Panc1 (cell line): ENCODE data around the gene ARHGEF7. TPM values are rescaled to one million over a fixed set of nuclear protein-coding genes. Genes with fewer than 3 reads are reported as not detected.

Experiments
- ATAC-seq: fragments of 200-7000 bp; cut with Tn5 transposase; 2 replicates; pipeline ENCODE4 v1.9.1; 2020; ENCODE audit warnings: mild to moderate bottlenecking, moderate library complexity
- BruUV-seq: library from RNA; stranded (reverse); fragments of 400-500 nt; replicated peaks from 2 replicates; lab custom pipeline; 2021; lab: Mats Ljungman, UMichigan
- CTCF ChIA-PET: fragments of 300-600 bp; sonication (Branson Sonifier 250); formaldehyde crosslinking; loops from one replicate; lab custom pipeline; 2022; ENCODE audit warnings: antibody characterized with exemption; lab: Charles Lee
- POLR2A ChIA-PET: fragments of 300-600 bp; sonication (Branson Sonifier 250); formaldehyde crosslinking; loops from one replicate; lab custom pipeline; 2022; ENCODE audit warnings: antibody characterized with exemption; lab: Charles Lee
- DNase-seq: peaks from one replicate; pipeline ENCODE4 v3.0.0-alpha.2; 2010; ENCODE audit warnings: low read depth, low spot score
- H3K27ac ChIP-seq: 2 replicates; pipeline ENCODE4 v1.5.1; 2011; ENCODE audit warnings: mild to moderate bottlenecking, low read length, inconsistent platforms
- H3K27me3 ChIP-seq: fragments of 200-500 bp; sonication (Bioruptor generic); 2 replicates; pipeline ENCODE4 v1.6.0; 2014; ENCODE audit warnings: low read length, inconsistent platforms; ENCODE audit not compliant: control insufficient read depth, insufficient read depth
- H3K36me3 ChIP-seq: fragments of 200-500 bp; sonication (Bioruptor generic); 2 replicates; pipeline ENCODE4 v1.5.1; 2014; ENCODE audit warnings: inconsistent platforms, mild to moderate bottlenecking, low read length, moderate library complexity; ENCODE audit not compliant: control insufficient read depth, insufficient read depth
- H3K4me1 ChIP-seq: 2 replicates; pipeline ENCODE4 v1.5.1; 2011; ENCODE audit warnings: inconsistent platforms, mild to moderate bottlenecking, low read length, moderate library complexity; ENCODE audit not compliant: control insufficient read depth, insufficient read depth
- H3K4me3 ChIP-seq, 2 experiments: 2 replicates each; pipeline ENCODE4 v1.5.1; 2011 to 2012; ENCODE audit warnings: low read depth in 2 of 2, low read length in 2 of 2, mild to moderate bottlenecking in 2 of 2, inconsistent platforms in 1 of 2, moderate library complexity in 1 of 2
- H3K9me3 ChIP-seq: fragments of 200-500 bp; sonication (Bioruptor generic); 2 replicates; pipeline ENCODE4 v1.5.1; 2014; ENCODE audit warnings: low read depth, mild to moderate bottlenecking, inconsistent platforms, low read length, moderate library complexity; ENCODE audit not compliant: control insufficient read depth, insufficient read depth
- CTCF ChIP-seq: fragments of 450-650 bp; IDR thresholded peaks from 2 replicates; pipeline ENCODE4 v1.5.1; 2017; ENCODE audit warnings: mild to moderate bottlenecking
- POLR2AphosphoS5 ChIP-seq: IDR thresholded peaks from 2 replicates; pipeline ENCODE4 v1.6.1; 2012; ENCODE audit warnings: mild to moderate bottlenecking, low read depth, low read length, moderate library complexity
- SIN3A ChIP-seq: IDR thresholded peaks from 2 replicates; pipeline ENCODE4 v1.6.1; 2012; ENCODE audit warnings: low read depth, mild to moderate bottlenecking, low read length, moderate library complexity, borderline replicate concordance; ENCODE audit not compliant: insufficient read depth
- TCF7L2 ChIP-seq: IDR thresholded peaks from 2 replicates; pipeline ENCODE4 v1.6.1; 2011; ENCODE audit warnings: mild to moderate bottlenecking, low read depth, low read length, inconsistent platforms
- in situ Hi-C: cut with HindIII; loops from 2 replicates; pipeline ENCODE4 v1.10.0; 2016; ENCODE audit warnings: low sequenced_read_pairs, low pct_unique_long_range_greater_than_20kb
- intact Hi-C: fragments of 100-400 bp; cut with micrococcal nuclease; formaldehyde crosslinking; loops from one replicate; pipeline ENCODE4 v1.10.0; 2022; ENCODE audit not compliant: unreplicated experiment
- total RNA-seq: library from RNA; stranded (reverse); gene quantifications from one replicate; pipeline ENCODE4 v1.2.1, GENCODE V29; 2021; ENCODE audit not compliant: unreplicated experiment
- TF ChIP-seq, protein P1 (sequence below), 2 experiments: IDR thresholded peaks; 2 replicates each; pipeline ENCODE4 v1.6.1; 2011 to 2012; ENCODE audit warnings: low read depth in 2 of 2, control low read depth in 1 of 2, low read length in 1 of 2, mild to moderate bottlenecking in 1 of 2, moderate library complexity in 1 of 2; ENCODE audit not compliant: insufficient read depth in 1 of 2

ARHGEF7 gene
- total RNA-seq, 1 experiment from 2014 or later: 36.4 TPM

DNA sequence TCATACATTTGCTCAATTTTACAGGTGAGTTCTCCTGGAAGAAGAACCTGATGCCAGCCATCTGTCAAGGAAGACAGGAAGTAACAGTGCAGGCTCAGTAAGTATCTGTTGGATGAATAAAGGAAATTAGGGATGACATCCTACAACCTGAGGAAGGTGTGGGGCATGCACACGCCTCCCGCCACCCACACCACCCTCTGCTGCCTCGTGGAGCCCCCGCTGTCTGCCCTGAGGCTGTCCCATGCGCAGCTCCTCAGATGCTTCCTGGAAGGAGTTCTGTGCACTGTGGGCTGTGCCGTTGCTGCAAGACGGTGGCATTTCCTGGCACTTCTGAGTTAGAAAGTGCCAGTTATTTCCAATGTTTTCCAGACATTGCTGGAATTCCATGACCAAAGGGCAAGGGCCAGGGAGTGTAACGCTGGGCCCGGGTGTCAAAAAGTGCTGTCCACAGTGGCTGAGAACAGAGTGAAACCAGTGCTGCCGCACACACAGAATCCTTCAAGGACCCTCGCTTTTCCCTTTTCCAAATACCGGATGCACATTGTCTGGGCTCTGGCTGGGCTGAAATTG lies 201.1 kb downstream of the ARHGEF7 start:
- H3K4me1 ChIP-seq: no peaks in the 10 kb centered on the region
- intact Hi-C loops: no loop called here
- ChIA-PET CTCF (no interaction called here), POLR2A (no interaction called here)
- BruUV-seq: no TSS peak
- no peak for DNase-seq
- TF ChIP-seq, protein P1, sequence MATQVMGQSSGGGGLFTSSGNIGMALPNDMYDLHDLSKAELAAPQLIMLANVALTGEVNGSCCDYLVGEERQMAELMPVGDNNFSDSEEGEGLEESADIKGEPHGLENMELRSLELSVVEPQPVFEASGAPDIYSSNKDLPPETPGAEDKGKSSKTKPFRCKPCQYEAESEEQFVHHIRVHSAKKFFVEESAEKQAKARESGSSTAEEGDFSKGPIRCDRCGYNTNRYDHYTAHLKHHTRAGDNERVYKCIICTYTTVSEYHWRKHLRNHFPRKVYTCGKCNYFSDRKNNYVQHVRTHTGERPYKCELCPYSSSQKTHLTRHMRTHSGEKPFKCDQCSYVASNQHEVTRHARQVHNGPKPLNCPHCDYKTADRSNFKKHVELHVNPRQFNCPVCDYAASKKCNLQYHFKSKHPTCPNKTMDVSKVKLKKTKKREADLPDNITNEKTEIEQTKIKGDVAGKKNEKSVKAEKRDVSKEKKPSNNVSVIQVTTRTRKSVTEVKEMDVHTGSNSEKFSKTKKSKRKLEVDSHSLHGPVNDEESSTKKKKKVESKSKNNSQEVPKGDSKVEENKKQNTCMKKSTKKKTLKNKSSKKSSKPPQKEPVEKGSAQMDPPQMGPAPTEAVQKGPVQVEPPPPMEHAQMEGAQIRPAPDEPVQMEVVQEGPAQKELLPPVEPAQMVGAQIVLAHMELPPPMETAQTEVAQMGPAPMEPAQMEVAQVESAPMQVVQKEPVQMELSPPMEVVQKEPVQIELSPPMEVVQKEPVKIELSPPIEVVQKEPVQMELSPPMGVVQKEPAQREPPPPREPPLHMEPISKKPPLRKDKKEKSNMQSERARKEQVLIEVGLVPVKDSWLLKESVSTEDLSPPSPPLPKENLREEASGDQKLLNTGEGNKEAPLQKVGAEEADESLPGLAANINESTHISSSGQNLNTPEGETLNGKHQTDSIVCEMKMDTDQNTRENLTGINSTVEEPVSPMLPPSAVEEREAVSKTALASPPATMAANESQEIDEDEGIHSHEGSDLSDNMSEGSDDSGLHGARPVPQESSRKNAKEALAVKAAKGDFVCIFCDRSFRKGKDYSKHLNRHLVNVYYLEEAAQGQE (IDR thresholded peaks at IDR 0.05; ENCODE audit: insufficient read depth in 1 of 2, low read depth in 2 of 2, low read length in 1 of 2): no peak
- TF ChIP-seq CTCF (no peak), POLR2AphosphoS5 (no peak), TCF7L2 (no peak), SIN3A (no peak)
- in situ Hi-C loops: no loop called here
- H3K27me3 ChIP-seq: no peaks in the 10 kb centered on the region
- ATAC-seq: no peak
- H3K36me3 ChIP-seq: no peaks in the 10 kb centered on the region
- no peak overlapping the region for H3K27ac ChIP-seq
- H3K4me3 ChIP-seq: no peak overlapping the region
- no peaks in the 10 kb centered on the region for H3K9me3 ChIP-seq

DNA sequence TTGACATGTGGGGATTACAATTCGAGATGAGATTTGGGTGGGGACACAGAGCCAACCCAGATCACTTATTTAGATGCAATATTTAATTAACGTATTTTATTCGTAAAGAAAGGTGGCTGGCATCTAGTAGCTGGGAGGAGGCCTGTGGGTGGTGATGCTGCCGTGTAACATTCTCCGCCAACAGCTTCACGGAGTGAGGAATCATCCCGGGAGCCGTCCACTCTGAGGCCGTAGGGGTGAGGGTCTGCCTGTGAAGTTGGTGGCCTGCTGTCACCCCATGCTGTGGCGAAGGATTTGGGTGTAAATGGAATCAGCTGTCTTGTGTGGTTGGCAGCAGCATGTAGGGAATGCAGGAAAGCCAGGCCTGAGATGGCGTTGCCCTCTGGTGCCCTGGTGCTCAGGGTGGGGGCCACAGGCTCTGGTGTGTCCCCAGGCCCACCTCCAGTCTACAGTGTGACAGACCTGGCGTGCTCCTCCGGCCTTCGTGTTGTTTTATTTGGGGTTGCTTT lies 202.0 kb downstream of the ARHGEF7 start:
- ATAC-seq: no peak
- POLR2A ChIA-PET: no interaction called here
- Histone ChIP-seq H3K4me1 (no peaks in the 10 kb centered on the region), H3K27me3 (no peaks in the 10 kb centered on the region), H3K9me3 (no peaks in the 10 kb centered on the region), H3K36me3 (no peaks in the 10 kb centered on the region), H3K27ac (no peak overlapping the region), H3K4me3 (no peak overlapping the region)
- intact Hi-C loops (no loop called here), in situ Hi-C loops (no loop called here)
- no peak for DNase-seq
- no TSS peak for BruUV-seq
- CTCF ChIA-PET: no interaction called here
- no peak for TF ChIP-seq POLR2AphosphoS5
- TF ChIP-seq, protein P1 (IDR thresholded peaks at IDR 0.05; ENCODE audit: insufficient read depth in 1 of 2, low read depth in 2 of 2, low read length in 1 of 2): no peak
- TF ChIP-seq TCF7L2: no peak
- no peak for TF ChIP-seq SIN3A
- no peak for TF ChIP-seq CTCF
